ENCODE measurements around the gene USB1. TPM values are rescaled to one million over a fixed set of nuclear protein-coding genes. Genes with fewer than 3 reads are reported as not detected.

The USB1 gene
- total RNA-seq, 1 experiment from 2014 or later = 66.0 TPM

- CTCF ChIA-PET = no interaction called here
- peak overlapping the region; percentile 96; the same call in 1 of the 2 replicates for H3K27ac ChIP-seq
- POLR2A ChIA-PET (ENCODE audit: unreplicated experiment) = no interaction called here
- no peak for TF ChIP-seq CTCF (conservative IDR thresholded peaks at IDR 0.05)
- no peak for TF ChIP-seq EZH2 (IDR thresholded peaks at IDR 0.05; ENCODE audit: low read depth)
- no peaks in the 10 kb centered on the region for H3K9me3 ChIP-seq (ENCODE audit: insufficient read depth, low read depth)
- no peak overlapping the region for H2AFZ ChIP-seq
- H3F3A ChIP-seq (ENCODE audit: insufficient read depth, low read depth) = peaks cover 47% of the 10 kb centered on the region
- BruUV-seq (replicated peaks) = no TSS peak
- peaks cover 64% of the 10 kb centered on the region for H3K4me1 ChIP-seq (replicated peaks; ENCODE audit: insufficient read depth)
- no peak overlapping the region for H3K4me3 ChIP-seq
- H3K27me3 ChIP-seq (ENCODE audit: insufficient read depth, low read depth) = no peaks in the 10 kb centered on the region
- intact Hi-C loops (cut with micrococcal nuclease; ENCODE audit: unreplicated experiment) = no loop called here
- peak overlapping the region; percentile 37 for H3K4me2 ChIP-seq
- no peak for DNase-seq
- H3K9me2 ChIP-seq (ENCODE audit: insufficient read depth) = no peaks in the 10 kb centered on the region
- no peaks in the 10 kb centered on the region for H4K20me1 ChIP-seq (ENCODE audit: insufficient read depth)
- peaks cover 25% of the 10 kb centered on the region for H3K79me2 ChIP-seq (ENCODE audit: low read depth)
- peaks cover 8% of the 10 kb centered on the region; the same call in 1 of the 2 replicates for H3K36me3 ChIP-seq (ENCODE audit: low read depth)
These were observed 6.8 kb upstream of the USB1 start for GRCh38 chr16:57994361-57994760.

GRCh38 chr16:57994778-57995177 is 6.4 kb upstream of the USB1 start:
- H2AFZ ChIP-seq = no peak overlapping the region
- H3K79me2 ChIP-seq (ENCODE audit: low read depth) = peaks cover 29% of the 10 kb centered on the region
- TF ChIP-seq EZH2 (IDR thresholded peaks at IDR 0.05; ENCODE audit: low read depth) (no peak), CTCF (conservative IDR thresholded peaks at IDR 0.05) (peak; percentile 63)
- H3K27ac ChIP-seq = no peak overlapping the region
- DNase-seq = peak; percentile 58 to 69
- BruUV-seq (replicated peaks) = no TSS peak
- CTCF ChIA-PET = no interaction called here
- no peaks in the 10 kb centered on the region for H3K9me3 ChIP-seq (ENCODE audit: insufficient read depth, low read depth)
- intact Hi-C loops (cut with micrococcal nuclease; ENCODE audit: unreplicated experiment) = loop anchor here (5.0 kb wide), 1 partner anchor 77 kb away; no protein-coding TSS in a partner anchor
- H3K4me3 ChIP-seq = no peak overlapping the region
- H3K4me2 ChIP-seq = peak overlapping the region; percentile 37
- peaks cover 8% of the 10 kb centered on the region; the same call in 1 of the 2 replicates for H3K36me3 ChIP-seq (ENCODE audit: low read depth)
- POLR2A ChIA-PET (ENCODE audit: unreplicated experiment) = no interaction called here
- no peaks in the 10 kb centered on the region for H4K20me1 ChIP-seq (ENCODE audit: insufficient read depth)
- H3F3A ChIP-seq (ENCODE audit: insufficient read depth, low read depth) = peaks cover 51% of the 10 kb centered on the region
- no peaks in the 10 kb centered on the region for H3K27me3 ChIP-seq (ENCODE audit: insufficient read depth, low read depth)
- peaks cover 68% of the 10 kb centered on the region for H3K4me1 ChIP-seq (replicated peaks; ENCODE audit: insufficient read depth)
- no peaks in the 10 kb centered on the region for H3K9me2 ChIP-seq (ENCODE audit: insufficient read depth)

- TF ChIP-seq CTCF (conservative IDR thresholded peaks at IDR 0.05) = no peak
- no peak for TF ChIP-seq EZH2 (IDR thresholded peaks at IDR 0.05; ENCODE audit: low read depth)
- H3K9me2 ChIP-seq (ENCODE audit: insufficient read depth) = no peaks in the 10 kb centered on the region
- H3K4me2 ChIP-seq = no peak overlapping the region
- no peaks in the 10 kb centered on the region for H3K9me3 ChIP-seq (ENCODE audit: insufficient read depth, low read depth)
- H3K27ac ChIP-seq = no peak overlapping the region
- H3K4me1 ChIP-seq (replicated peaks; ENCODE audit: insufficient read depth) = peaks cover 69% of the 10 kb centered on the region
- intact Hi-C loops (cut with micrococcal nuclease; ENCODE audit: unreplicated experiment) = loop anchor here (5.0 kb wide), 1 partner anchor 79 kb away; no protein-coding TSS in a partner anchor
- ChIA-PET POLR2A (ENCODE audit: unreplicated experiment) (interaction anchor here (0.7 kb wide), 1 partner anchor 134 kb away, joined by 15 read pairs; no protein-coding TSS in a partner anchor), CTCF (interaction anchor here (0.6 kb wide), 1 partner anchor 16 kb away, joined by 3 read pairs; no protein-coding TSS in a partner anchor)
- no TSS peak for BruUV-seq (replicated peaks)
- DNase-seq = peak in 1 of 2 experiments; percentile 74
- peaks cover 30% of the 10 kb centered on the region for H3K79me2 ChIP-seq (ENCODE audit: low read depth)
- no peaks in the 10 kb centered on the region for H3K27me3 ChIP-seq (ENCODE audit: insufficient read depth, low read depth)
- no peak overlapping the region for H2AFZ ChIP-seq
- H3F3A ChIP-seq (ENCODE audit: insufficient read depth, low read depth) = peaks cover 48% of the 10 kb centered on the region
- H3K36me3 ChIP-seq (ENCODE audit: low read depth) = peaks cover 8% of the 10 kb centered on the region; the same call in 1 of the 2 replicates
- H3K4me3 ChIP-seq = no peak overlapping the region
- H4K20me1 ChIP-seq (ENCODE audit: insufficient read depth) = no peaks in the 10 kb centered on the region
These were observed 5.3 kb upstream of the USB1 start for GRCh38 chr16:57995721-57996405.
